H1 (cell line): Measurements from ENCODE around the gene PGGHG. TPM values are rescaled to one million over a fixed set of nuclear protein-coding genes. Genes with fewer than 3 reads are reported as not detected.
A peak's percentile ranks its signal among the peaks of the same experiment; 100 is the strongest.

ENCODE experiments used
- CTCF ChIA-PET: fragments of 300-600 bp; sonication (Branson Sonifier 250); formaldehyde crosslinking; loops from one replicate; lab custom pipeline; 2021; ENCODE audit not compliant: partially characterized antibody; lab: Charles Lee
- POLR2A ChIA-PET: fragments of 300-600 bp; sonication (Branson Sonifier 250); formaldehyde crosslinking; loops from one replicate; lab custom pipeline; 2021; ENCODE audit warnings: inconsistent platforms; ENCODE audit not compliant: partially characterized antibody; lab: Charles Lee
- DNase-seq, 2 experiments: peaks; one replicate each; pipeline versions ENCODE4 v3.0.0 to v3.0.0-alpha.2; 2010 to 2022; ENCODE audit warnings: low spot score in 2 of 2, low read depth in 1 of 2, mixed read lengths in 1 of 2
- FAIRE-seq: peaks from 2 replicates; lab custom pipeline; 2011; peaks lifted over from hg19 to GRCh38; lab: Jason Lieb, UNC
- H2AFZ ChIP-seq: 2 replicates; pipeline ENCODE4 v1.8.1; 2012; ENCODE audit warnings: low read length, inconsistent platforms
- H2AK5ac ChIP-seq: 2 replicates; pipeline ENCODE4 v1.6.1; 2013; ENCODE audit warnings: low read depth, low read length
- H2BK120ac ChIP-seq: replicated peaks from 2 replicates; pipeline ENCODE3; 2013; ENCODE audit warnings: low read depth, low read length, inconsistent platforms
- H2BK12ac ChIP-seq: 2 replicates; pipeline ENCODE4 v1.6.1; 2013; ENCODE audit warnings: low read depth, low read length
- H2BK15ac ChIP-seq: 2 replicates; pipeline ENCODE4 v1.6.1; 2013; ENCODE audit warnings: low read length
- H2BK20ac ChIP-seq: 2 replicates; pipeline ENCODE4 v1.6.1; 2013; ENCODE audit warnings: low read length
- H2BK5ac ChIP-seq: 2 replicates; pipeline ENCODE4 v1.6.1; 2013; ENCODE audit warnings: low read depth, low read length
- H3K14ac ChIP-seq: 2 replicates; pipeline ENCODE4 v1.6.1; 2013; ENCODE audit warnings: inconsistent platforms; ENCODE audit not compliant: insufficient read length
- H3K18ac ChIP-seq: 2 replicates; pipeline ENCODE4 v1.6.1; 2013; ENCODE audit warnings: low read length; ENCODE audit errors: extremely low read depth
- H3K23ac ChIP-seq: 2 replicates; pipeline ENCODE4 v1.6.1; 2013; ENCODE audit warnings: inconsistent platforms; ENCODE audit not compliant: insufficient read length
- H3K23me2 ChIP-seq: 2 replicates; pipeline ENCODE4 v1.6.1; 2013; ENCODE audit warnings: low read depth, low read length
- H3K27ac ChIP-seq: 2 replicates; pipeline ENCODE4 v1.6.1; 2011; ENCODE audit warnings: low read depth, low read length, inconsistent platforms
- H3K27me3 ChIP-seq, 4 experiments: replicated peaks in 1 of 4; 1 replicate in 1 of 4; 2 replicates in 3 of 4; pipeline versions ENCODE4 v1.6.1 to v1.8.1; 2011 to 2013; ENCODE audit warnings: low read length in 3 of 4, mild to moderate bottlenecking in 3 of 4, inconsistent platforms in 2 of 4, mixed read lengths in 2 of 4, moderate library complexity in 1 of 4; ENCODE audit not compliant: control insufficient read depth in 3 of 4, insufficient read depth in 3 of 4; ENCODE audit errors: extremely low read depth in 1 of 4
- H3K36me3 ChIP-seq, 4 experiments: 2 replicates each; pipeline versions ENCODE4 v1.6.1 to v1.8.1; 2011 to 2013; ENCODE audit warnings: mild to moderate bottlenecking in 4 of 4, low read length in 3 of 4, moderate library complexity in 2 of 4, control low read depth in 1 of 4, inconsistent platforms in 1 of 4; ENCODE audit not compliant: insufficient read depth in 4 of 4, control insufficient read depth in 2 of 4
- H3K4ac ChIP-seq: replicated peaks from 2 replicates; pipeline ENCODE3; 2013; ENCODE audit warnings: low read length, low read depth, mixed read lengths, inconsistent platforms; ENCODE audit not compliant: insufficient read length
- H3K4me1 ChIP-seq, 4 experiments: replicated peaks in 1 of 4; 1 replicate in 1 of 4; 2 replicates in 3 of 4; pipeline versions ENCODE4 v1.6.1 to v1.8.1; 2011 to 2013; ENCODE audit warnings: low read length in 3 of 4, inconsistent platforms in 2 of 4, mixed read lengths in 1 of 4; ENCODE audit not compliant: insufficient read depth in 4 of 4, control insufficient read depth in 3 of 4
- H3K4me2 ChIP-seq, 2 experiments: 2 replicates each; pipeline versions ENCODE4 v1.6.1 to v1.8.1; 2011 to 2013; ENCODE audit warnings: low read depth in 2 of 2, low read length in 2 of 2, control low read depth in 1 of 2, inconsistent platforms in 1 of 2, mild to moderate bottlenecking in 1 of 2; ENCODE audit not compliant: insufficient read depth in 1 of 2
- H3K4me3 ChIP-seq, 4 experiments: fragments of 200-600, 300-600 bp in 1 of 4; sonication (generic), shearing (Covaris generic), sonication (Bioruptor Twin) in 1 of 4; 2 replicates each; pipeline versions ENCODE4 v1.5.1 to v1.8.1; 2011 to 2016; ENCODE audit warnings: low read length in 4 of 4, low read depth in 3 of 4, control low read depth in 2 of 4, inconsistent platforms in 2 of 4, mild to moderate bottlenecking in 2 of 4, mixed read lengths in 1 of 4, moderate library complexity in 1 of 4; ENCODE audit not compliant: insufficient read depth in 2 of 4; ENCODE audit errors: extremely low read depth in 1 of 4
- H3K56ac ChIP-seq: replicated peaks from 2 replicates; pipeline ENCODE3; 2013; ENCODE audit warnings: low read depth, mild to moderate bottlenecking, mixed read lengths, low read length, inconsistent platforms; ENCODE audit not compliant: insufficient read length
- H3K79me1 ChIP-seq: 2 replicates; pipeline ENCODE4 v1.6.1; 2013; ENCODE audit warnings: low read depth, low read length, control low read depth
- H3K79me2 ChIP-seq, 2 experiments: 2 replicates each; pipeline versions ENCODE4 v1.6.1 to v1.8.1; 2012 to 2013; ENCODE audit warnings: low read length in 2 of 2, mild to moderate bottlenecking in 2 of 2, inconsistent platforms in 1 of 2; ENCODE audit not compliant: insufficient read depth in 2 of 2, control insufficient read depth in 1 of 2
- H3K9ac ChIP-seq, 4 experiments: replicated peaks in 1 of 4; 1 replicate in 1 of 4; 2 replicates in 3 of 4; pipeline versions ENCODE4 v1.6.1 to v1.8.1; 2011 to 2013; ENCODE audit warnings: low read depth in 3 of 4, low read length in 3 of 4, control low read depth in 2 of 4, mild to moderate bottlenecking in 2 of 4, moderate library complexity in 2 of 4, inconsistent platforms in 1 of 4; ENCODE audit errors: extremely low read depth in 1 of 4
- H3K9me3 ChIP-seq, 2 experiments: 2 replicates each; pipeline versions ENCODE4 v1.6.1 to v1.8.1; 2012 to 2013; ENCODE audit warnings: mild to moderate bottlenecking in 2 of 2, moderate library complexity in 2 of 2, control low read depth in 1 of 2, inconsistent platforms in 1 of 2, low read depth in 1 of 2, low read length in 1 of 2, mixed read lengths in 1 of 2; ENCODE audit not compliant: insufficient read depth in 2 of 2
- H4K20me1 ChIP-seq, 2 experiments: replicated peaks in 1 of 2; 2 replicates each; pipeline versions ENCODE3 to v1.8.1; 2011 to 2013; ENCODE audit warnings: inconsistent platforms in 2 of 2, low read length in 2 of 2, mild to moderate bottlenecking in 1 of 2; ENCODE audit not compliant: insufficient read depth in 2 of 2, control insufficient read depth in 1 of 2
- H4K5ac ChIP-seq: 2 replicates; pipeline ENCODE4 v1.6.1; 2013; ENCODE audit warnings: low read length, low read depth, mixed read lengths, inconsistent platforms; ENCODE audit not compliant: insufficient read length
- H4K8ac ChIP-seq: 2 replicates; pipeline ENCODE4 v1.8.0; 2013; ENCODE audit warnings: mild to moderate bottlenecking, moderate library complexity, low read length, inconsistent platforms; ENCODE audit not compliant: insufficient read depth; ENCODE audit errors: extremely low read depth
- H4K91ac ChIP-seq: replicated peaks from 2 replicates; pipeline ENCODE3; 2013; ENCODE audit warnings: low read length, mixed read lengths, inconsistent platforms; ENCODE audit not compliant: insufficient read length
- BACH1 ChIP-seq: IDR thresholded peaks from 2 replicates; pipeline ENCODE4 v1.6.1; 2012; ENCODE audit warnings: low read length, improper control_type of control experiment
- CBX5 ChIP-seq: fragments of 300-800, 300-1000 bp; sonication (generic); IDR thresholded peaks from 2 replicates; pipeline ENCODE4 v1.7.1; 2016; ENCODE audit warnings: antibody characterized with exemption, low read length, low read depth
- CBX8 ChIP-seq: fragments of 300-800, 300-1000 bp; sonication (generic); IDR thresholded peaks from 2 replicates; pipeline ENCODE4 v1.7.1; 2016; ENCODE audit warnings: low read depth, low read length, borderline replicate concordance
- CHD2 ChIP-seq: IDR thresholded peaks from 2 replicates; pipeline ENCODE4 v1.6.1; 2012; ENCODE audit warnings: low read length, improper control_type of control experiment
- EGR1 ChIP-seq: IDR thresholded peaks from 2 replicates; pipeline ENCODE4 v1.6.1; 2011; ENCODE audit warnings: low read depth, low read length, borderline replicate concordance
- POLR2A ChIP-seq, 2 experiments: IDR thresholded peaks; 1 replicate in 1 of 2; 2 replicates in 1 of 2; pipeline ENCODE4 v1.6.1; 2011; ENCODE audit warnings: low read depth in 2 of 2, low read length in 2 of 2, mild to moderate bottlenecking in 2 of 2; ENCODE audit errors: control extremely low read depth in 1 of 2
- RAD21 ChIP-seq, 2 experiments: IDR thresholded peaks in 1 of 2; conservative IDR thresholded peaks in 1 of 2; 2 replicates each; pipeline ENCODE4 v1.6.1; 2011; ENCODE audit warnings: low read depth in 2 of 2, low read length in 2 of 2, improper control_type of control experiment in 1 of 2, inconsistent platforms in 1 of 2, mild to moderate bottlenecking in 1 of 2, moderate library complexity in 1 of 2
- RFX5 ChIP-seq: IDR thresholded peaks from 2 replicates; pipeline ENCODE4 v1.6.1; 2011; ENCODE audit warnings: low read depth, low read length, improper control_type of control experiment, borderline replicate concordance
- SP1 ChIP-seq: IDR thresholded peaks from 2 replicates; pipeline ENCODE4 v1.6.1; 2011; ENCODE audit warnings: low read depth, low read length
- SP2 ChIP-seq: IDR thresholded peaks from 2 replicates; pipeline ENCODE4 v1.6.1; 2012; ENCODE audit warnings: mild to moderate bottlenecking, low read length, inconsistent platforms
- TBP ChIP-seq: IDR thresholded peaks from 2 replicates; pipeline ENCODE4 v1.6.1; 2011; ENCODE audit warnings: low read depth, low read length, improper control_type of control experiment
- WGBS, 2 experiments: shearing (Covaris generic) in 1 of 2; methylation state at CpG; one replicate each; pipeline versions ENCODE4 v1.1.6 to v1.1.7; 2013 to 2015; ENCODE audit warnings: low lambda C conversion rate in 2 of 2, mixed read lengths in 2 of 2, inconsistent platforms in 1 of 2, low coverage in 1 of 2, missing lambda C conversion rate in 1 of 2; ENCODE audit not compliant: insufficient replicate concordance in 2 of 2, insufficient coverage in 1 of 2, insufficient read length in 1 of 2; ENCODE audit errors: extremely low coverage in 1 of 2, missing lambda C conversion rate in 1 of 2; 5-methylcytosine and 5-hydroxymethylcytosine counted together
- polyA plus RNA-seq, 7 experiments: library from polyadenylated mRNA; depleted of rRNA in 3 of 7; stranded (reverse) in 5 of 7; unstranded in 2 of 7; fragments of >200 nt in 5 of 7; fragments of 200-250 nt in 2 of 7; gene quantifications; 1 replicate in 5 of 7; 2 replicates in 1 of 7; 4 replicates in 1 of 7; pipeline versions ENCODE4 v1.2.1 to v1.2.3, GENCODE V29; 2011 to 2013; ENCODE audit warnings: missing spikeins in 2 of 7, mixed read lengths in 2 of 7
- total RNA-seq: library from RNA; stranded (reverse); fragmentation: NEBNext Ultra II Directional; extraction: Animal tissue kit (Norgen Biotek cat#: 25700); gene quantifications from 2 replicates; pipeline ENCODE4 v1.2.1, GENCODE V29; 2021

Gene PGGHG
- total and polyA plus RNA-seq, 2 of the 8 experiments (the other 6 are each of a cell fraction or from before 2014, with no cell fraction given), result 34.8 to 60.7 TPM

DNA sequence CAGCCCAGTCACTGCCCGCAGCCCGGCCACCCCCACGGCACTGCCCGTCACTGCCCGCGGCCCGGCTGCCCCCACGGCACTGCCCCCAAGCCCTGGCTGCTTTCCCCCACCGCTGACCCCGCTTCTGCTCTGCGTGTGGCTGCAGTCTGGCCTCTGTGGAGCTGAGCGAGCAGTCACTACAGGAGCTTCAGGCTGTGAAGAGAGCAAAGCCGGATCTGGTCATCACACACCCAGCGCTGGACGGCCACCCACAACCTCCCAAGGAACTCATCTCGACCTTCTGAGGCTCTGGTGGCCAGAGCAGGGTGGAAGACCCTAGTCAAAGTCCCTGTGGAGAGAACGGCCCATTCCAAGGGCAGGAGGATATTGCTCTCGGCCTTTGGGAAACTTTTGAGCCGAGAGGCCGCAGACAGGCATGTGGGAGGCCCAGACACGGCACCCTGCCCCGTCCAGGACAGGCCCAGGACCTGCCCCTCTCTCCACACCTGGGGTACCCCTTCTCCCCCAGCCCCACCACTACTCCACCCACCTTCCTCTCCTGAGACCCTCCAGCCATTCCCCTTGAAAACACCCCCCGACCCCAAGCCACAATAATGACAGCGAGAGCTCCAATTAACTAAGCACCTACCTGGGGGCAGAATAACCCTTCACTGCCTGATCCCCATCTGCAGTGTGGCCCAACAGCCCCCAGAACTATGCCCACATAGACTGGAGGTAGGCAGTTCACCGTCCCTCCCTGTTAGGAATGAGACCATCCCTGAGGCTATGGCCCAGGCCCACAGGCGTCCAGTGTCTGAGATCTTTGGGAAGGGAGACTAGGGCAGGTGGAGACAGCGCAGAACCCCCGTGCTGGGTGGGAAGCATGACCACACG is 3.7 kb upstream of the PGGHG start:
- H4K91ac ChIP-seq, result peak overlapping the region; percentile 81
- H4K5ac ChIP-seq, result no peak overlapping the region
- DNase-seq (peak in 1 of 2 experiments; percentile 41), FAIRE-seq (no peak)
- no peaks in the 10 kb centered on the region for H3K79me2 ChIP-seq
- no peak overlapping the region for H3K4me3 ChIP-seq
- no peak overlapping the region for H2BK5ac ChIP-seq
- H2AFZ ChIP-seq, result no peak overlapping the region
- peak overlapping the region; percentile 27; the same call in 1 of the 2 replicates for H2BK12ac ChIP-seq
- no peak overlapping the region for H3K23ac ChIP-seq
- no peak overlapping the region for H2BK120ac ChIP-seq
- peak overlapping the region; percentile 48; the same call in 1 of the 2 replicates for H3K18ac ChIP-seq
- no peak overlapping the region for H3K56ac ChIP-seq
- H3K9me3 ChIP-seq, result peaks cover 0 to 3% of the 10 kb centered on the region in 2 experiments; a peak in 1 of 4 replicates
- CTCF ChIA-PET, result interaction anchor here (1.0 to 8.6 kb wide), 4 partner anchors 9 to 34 kb away, joined by 3 to 88 read pairs (median 7); no protein-coding TSS in a partner anchor
- no peak overlapping the region for H3K4me2 ChIP-seq
- H3K27me3 ChIP-seq, result peaks cover 5 to 16% (median 13%) of the 10 kb centered on the region in 4 experiments; a peak in 6 of 7 replicates
- 86% methylated on average over 23 of the region's 29 CpGs; no CpG with 5 or more reads in 1 of the 2 experiments for WGBS, 2 experiments
- H4K20me1 ChIP-seq, result no peaks in the 10 kb centered on the region
- H2AK5ac ChIP-seq, result no peak overlapping the region
- H3K4ac ChIP-seq, result peak overlapping the region; percentile 36
- no peaks in the 10 kb centered on the region for H3K36me3 ChIP-seq
- H2BK15ac ChIP-seq, result 0 out of 2 replicates have a peak overlapping the region, but pooled peaks have one; percentile 72
- POLR2A ChIA-PET, result interaction anchor here (1.1 to 7.7 kb wide), 4 partner anchors 9 to 86 kb away, joined by 3 to 51 read pairs (median 10); partner anchors contain the start of gene IFITM5
- H2BK20ac ChIP-seq, result no peak overlapping the region
- H3K79me1 ChIP-seq, result 0 out of 2 replicates have a peak, but pooled peaks cover 4% of the 10 kb centered on the region
- H3K27ac ChIP-seq, result no peak overlapping the region
- H3K14ac ChIP-seq, result no peak overlapping the region
- no peak overlapping the region for H3K9ac ChIP-seq
- H3K23me2 ChIP-seq, result peaks cover 5% of the 10 kb centered on the region; the same call in 1 of the 2 replicates
- H4K8ac ChIP-seq, result peak overlapping the region; percentile 82; the same call in 1 of the 2 replicates
- H3K4me1 ChIP-seq, result peaks cover 0 to 23% (median 17%) of the 10 kb centered on the region in 4 experiments; a peak in 6 of 7 replicates
- TF ChIP-seq RAD21 (IDR thresholded peaks at IDR 0.05 in 1 of 2, conservative IDR thresholded peaks at IDR 0.05 in 1 of 2; ENCODE audit: low read depth in 2 of 2, low read length in 2 of 2) (no peak), EGR1 (no peak), SP1 (no peak), CHD2 (no peak), TBP (no peak), BACH1 (no peak), CBX8 (no peak), POLR2A (IDR thresholded peaks at IDR 0.05; ENCODE audit: control extremely low read depth in 1 of 2, low read depth in 2 of 2, low read length in 2 of 2) (no peak), RFX5 (no peak), CBX5 (no peak), SP2 (no peak)
